CD4-positive, CD25-positive, alpha-beta regulatory T cell (primary cell): ENCODE measurements around the gene GABBR1. TPM values are rescaled to one million over a fixed set of nuclear protein-coding genes. Genes with fewer than 3 reads are reported as not detected.

Experiments
- ATAC-seq, 2 donors: fragments of 150-1000 bp; cut with Tn5 transposase; one replicate each; pipeline ENCODE4 v1.10.0; 2021; ENCODE audit warnings: low read depth in 2 of 2, moderate number of reproducible peaks in 2 of 2, moderate library complexity in 1 of 2
- DNase-seq, 3 donors: peaks; one replicate each; pipeline versions ENCODE4 v3.0.0 to v3.0.0-alpha.2; 2012 to 2022; ENCODE audit warnings: mixed read lengths in 1 of 3
- H3K27ac ChIP-seq: one replicate; pipeline ENCODE4 v1.7.0; 2013; ENCODE audit warnings: mild to moderate bottlenecking, low read length; ENCODE audit not compliant: insufficient read depth, poor library complexity, severe bottlenecking
- H3K27me3 ChIP-seq: one replicate; pipeline ENCODE4 v1.7.0; 2013; ENCODE audit warnings: low read length; ENCODE audit not compliant: control insufficient read depth, insufficient read depth
- H3K36me3 ChIP-seq: one replicate; pipeline ENCODE4 v1.7.0; 2013; ENCODE audit warnings: mild to moderate bottlenecking, low read length, moderate library complexity; ENCODE audit not compliant: control insufficient read depth, insufficient read depth
- H3K4me1 ChIP-seq: 2 replicates; pipeline ENCODE4 v1.7.0; 2013; ENCODE audit warnings: mild to moderate bottlenecking, low read length; ENCODE audit not compliant: insufficient read depth, control insufficient read depth, poor library complexity, severe bottlenecking
- H3K4me3 ChIP-seq: one replicate; pipeline ENCODE4 v1.7.0; 2013; ENCODE audit warnings: low read depth, mild to moderate bottlenecking, low read length, moderate library complexity
- H3K9me3 ChIP-seq, 2 experiments: 1 replicate in 1 of 2; 2 replicates in 1 of 2; pipeline ENCODE4 v1.7.0; 2013; ENCODE audit warnings: low read length in 2 of 2, mild to moderate bottlenecking in 1 of 2, moderate library complexity in 1 of 2; ENCODE audit not compliant: control insufficient read depth in 2 of 2
- H3K27ac Mint-ChIP-seq, 3 donors: one replicate each; pipeline ENCODE4 v1.8.0; 2020 to 2022; ENCODE audit warnings: mild to moderate bottlenecking in 3 of 3, mixed read lengths in 3 of 3, moderate library complexity in 2 of 3
- H3K27me3 Mint-ChIP-seq: one replicate; pipeline ENCODE4 v1.8.0; 2022; ENCODE audit warnings: mild to moderate bottlenecking, mixed read lengths
- H3K36me3 Mint-ChIP-seq: one replicate; pipeline ENCODE4 v1.8.0; 2020; ENCODE audit warnings: mixed read lengths
- H3K4me1 Mint-ChIP-seq, 4 donors: one replicate each; pipeline ENCODE4 v1.8.0; 2020 to 2022; ENCODE audit warnings: mixed read lengths in 4 of 4, mild to moderate bottlenecking in 1 of 4
- H3K4me3 Mint-ChIP-seq, 4 donors: one replicate each; pipeline ENCODE4 v1.8.0; 2020 to 2022; ENCODE audit warnings: mild to moderate bottlenecking in 4 of 4, mixed read lengths in 4 of 4, moderate library complexity in 3 of 4
- H3K9me3 Mint-ChIP-seq, 7 donors: one replicate each; pipeline ENCODE4 v1.8.0; 2020 to 2022; ENCODE audit warnings: mixed read lengths in 7 of 7, mild to moderate bottlenecking in 3 of 7, moderate library complexity in 2 of 7
- polyA plus RNA-seq, 4 donors: library from polyadenylated mRNA; unstranded; fragments of 300-500 nt; fragmentation: Illumina TruSeq; gene quantifications; one replicate each; pipeline ENCODE4 v1.2.3, GENCODE V29; 2021
- total RNA-seq: library from RNA; stranded (reverse); gene quantifications from one replicate; pipeline ENCODE4 v1.2.3, GENCODE V29; 2022

GABBR1 gene
- total and polyA plus RNA-seq, 5 donors from 2014 or later, result 0.60 to 56.3 (median 1.7) TPM

- ATAC-seq, result no peak
- H3K9me3 ChIP-seq, result no peaks in the 10 kb centered on the region
- Mint-ChIP-seq H3K4me3 (no peak overlapping the region), H3K9me3 (peaks cover 0 to 5% (median 0%) of the 10 kb centered on the region in 7 donors), H3K27me3 (peaks cover 33% of the 10 kb centered on the region), H3K36me3 (no peaks in the 10 kb centered on the region), H3K4me1 (no peaks in the 10 kb centered on the region), H3K27ac (no peak overlapping the region)
- no peak for DNase-seq
- no peaks in the 10 kb centered on the region for H3K36me3 ChIP-seq
- H3K27ac ChIP-seq, result no peak overlapping the region
- no peaks in the 10 kb centered on the region for H3K4me1 ChIP-seq
- no peak overlapping the region for H3K4me3 ChIP-seq
- peaks cover 3% of the 10 kb centered on the region for H3K27me3 ChIP-seq
Measured at GRCh38 chr6:29527564-29527963, 105.4 kb downstream of the GABBR1 start.

GRCh38 chr6:29527126-29527525 lies 105.9 kb downstream of the GABBR1 start:
- no peaks in the 10 kb centered on the region for H3K36me3 ChIP-seq
- no peaks in the 10 kb centered on the region for H3K9me3 ChIP-seq
- H3K27me3 ChIP-seq, result peaks cover 3% of the 10 kb centered on the region
- no peak overlapping the region for H3K27ac ChIP-seq
- Mint-ChIP-seq H3K27ac (no peak overlapping the region), H3K27me3 (peaks cover 34% of the 10 kb centered on the region), H3K36me3 (no peaks in the 10 kb centered on the region), H3K4me3 (no peak overlapping the region), H3K4me1 (no peaks in the 10 kb centered on the region), H3K9me3 (peaks cover 0 to 5% (median 0%) of the 10 kb centered on the region in 7 donors)
- H3K4me3 ChIP-seq, result no peak overlapping the region
- H3K4me1 ChIP-seq, result no peaks in the 10 kb centered on the region
- no peak for ATAC-seq
- no peak for DNase-seq

- no peaks in the 10 kb centered on the region for H3K36me3 Mint-ChIP-seq
- H3K4me3 ChIP-seq, result no peak overlapping the region
- no peak overlapping the region for H3K27ac ChIP-seq
- ATAC-seq (no peak), DNase-seq (no peak)
- peaks cover 0 to 5% (median 0%) of the 10 kb centered on the region in 7 donors for H3K9me3 Mint-ChIP-seq
- H3K4me1 Mint-ChIP-seq, result no peaks in the 10 kb centered on the region
- no peaks in the 10 kb centered on the region for H3K36me3 ChIP-seq
- H3K9me3 ChIP-seq, result no peaks in the 10 kb centered on the region
- no peak overlapping the region for H3K4me3 Mint-ChIP-seq
- no peaks in the 10 kb centered on the region for H3K4me1 ChIP-seq
- H3K27me3 Mint-ChIP-seq, result peaks cover 42% of the 10 kb centered on the region
- peaks cover 6% of the 10 kb centered on the region for H3K27me3 ChIP-seq
- H3K27ac Mint-ChIP-seq, result no peak overlapping the region
Measured at GRCh38 chr6:29525311-29525639, 107.7 kb downstream of the GABBR1 start.

GRCh38 chr6:29524444-29525310 lies 108.3 kb downstream of the GABBR1 start:
- H3K9me3 ChIP-seq, result no peaks in the 10 kb centered on the region
- H3K36me3 ChIP-seq, result no peaks in the 10 kb centered on the region
- no peaks in the 10 kb centered on the region for H3K36me3 Mint-ChIP-seq
- no peak overlapping the region for H3K27ac Mint-ChIP-seq
- peaks cover 6% of the 10 kb centered on the region for H3K27me3 ChIP-seq
- ATAC-seq (no peak), DNase-seq (no peak)
- no peak overlapping the region for H3K4me3 ChIP-seq
- H3K4me3 Mint-ChIP-seq, result no peak overlapping the region
- H3K27me3 Mint-ChIP-seq, result peaks cover 47% of the 10 kb centered on the region
- H3K4me1 Mint-ChIP-seq, result no peaks in the 10 kb centered on the region
- no peak overlapping the region for H3K27ac ChIP-seq
- H3K9me3 Mint-ChIP-seq, result peaks cover 0 to 5% (median 0%) of the 10 kb centered on the region in 7 donors
- H3K4me1 ChIP-seq, result no peaks in the 10 kb centered on the region

- Mint-ChIP-seq H3K9me3 (peaks cover 0 to 3% (median 0%) of the 10 kb centered on the region in 7 donors), H3K36me3 (no peaks in the 10 kb centered on the region), H3K4me3 (no peak overlapping the region), H3K4me1 (no peaks in the 10 kb centered on the region), H3K27ac (no peak overlapping the region), H3K27me3 (peaks cover 48% of the 10 kb centered on the region)
- Histone ChIP-seq H3K27ac (no peak overlapping the region), H3K36me3 (no peaks in the 10 kb centered on the region), H3K27me3 (peaks cover 6% of the 10 kb centered on the region), H3K4me1 (no peaks in the 10 kb centered on the region), H3K4me3 (no peak overlapping the region), H3K9me3 (no peaks in the 10 kb centered on the region)
- ATAC-seq (no peak), DNase-seq (no peak)
Measured at GRCh38 chr6:29524044-29524443, 108.9 kb downstream of the GABBR1 start.

GRCh38 chr6:29522227-29522626 lies 110.8 kb downstream of the GABBR1 start:
- DNase-seq (no peak), ATAC-seq (no peak)
- no peaks in the 10 kb centered on the region for H3K4me1 ChIP-seq
- Mint-ChIP-seq H3K36me3 (no peaks in the 10 kb centered on the region), H3K4me1 (no peaks in the 10 kb centered on the region), H3K27me3 (peaks cover 45% of the 10 kb centered on the region), H3K9me3 (peaks cover 0 to 3% (median 0%) of the 10 kb centered on the region in 7 donors), H3K27ac (no peak overlapping the region), H3K4me3 (no peak overlapping the region)
- no peak overlapping the region for H3K27ac ChIP-seq
- H3K27me3 ChIP-seq, result peaks cover 6% of the 10 kb centered on the region
- H3K36me3 ChIP-seq, result no peaks in the 10 kb centered on the region
- H3K4me3 ChIP-seq, result no peak overlapping the region
- H3K9me3 ChIP-seq, result no peaks in the 10 kb centered on the region

- H3K27me3 Mint-ChIP-seq, result peaks cover 38% of the 10 kb centered on the region
- H3K4me1 ChIP-seq, result no peaks in the 10 kb centered on the region
- H3K4me1 Mint-ChIP-seq, result peaks cover 2 to 5% (median 2%) of the 10 kb centered on the region in 4 donors
- no peak for ATAC-seq
- no peaks in the 10 kb centered on the region for H3K9me3 ChIP-seq
- peaks cover 3% of the 10 kb centered on the region for H3K27me3 ChIP-seq
- no peak overlapping the region for H3K4me3 ChIP-seq
- no peaks in the 10 kb centered on the region for H3K36me3 Mint-ChIP-seq
- H3K4me3 Mint-ChIP-seq, result no peak overlapping the region
- H3K27ac ChIP-seq, result no peak overlapping the region
- H3K9me3 Mint-ChIP-seq, result peaks cover 0 to 1% (median 0%) of the 10 kb centered on the region in 7 donors
- no peaks in the 10 kb centered on the region for H3K36me3 ChIP-seq
- no peak overlapping the region for H3K27ac Mint-ChIP-seq
- no peak for DNase-seq
Measured at GRCh38 chr6:29521006-29521680, 111.8 kb downstream of the GABBR1 start.
